ENCODE results near the gene RPS16. TPM values are rescaled to one million over a fixed set of nuclear protein-coding genes. Genes with fewer than 3 reads are reported as not detected.

RPS16 gene
- total and polyA plus RNA-seq, 9 of the 15 experiments (the other 6 are each of a cell fraction or from before 2014, with no cell fraction given), result 82.6 to 3,671 (median 2,204) TPM

- TF ChIP-seq E2F6 (IDR thresholded peaks at IDR 0.05; ENCODE audit: borderline replicate concordance in 1 of 2, extremely low read depth in 1 of 2, insufficient read depth in 1 of 2, insufficient read length in 1 of 2, low read depth in 1 of 2, low read length in 1 of 2, poor library complexity in 1 of 2, severe bottlenecking in 1 of 2), result peak in 1 of 2 experiments; percentile 74
- TF ChIP-seq RBFOX2 (IDR thresholded peaks at IDR 0.05; ENCODE audit: low read depth, low read length), result peak; percentile 92
- no peak for TF ChIP-seq ZNF253 (CRISPR knock-in tag; conservative IDR thresholded peaks at IDR 0.05)
- TF ChIP-seq SIX5 (IDR thresholded peaks at IDR 0.05; ENCODE audit: borderline replicate concordance in 1 of 2, insufficient read depth in 1 of 2, low read depth in 1 of 2, low read length in 2 of 2), result no peak
- no peak; a peak in 1 of 4 replicates for TF ChIP-seq ZNF318 (IDR thresholded peaks at IDR 0.05; ENCODE audit: borderline replicate concordance in 1 of 2, low read depth in 1 of 2)
- TF ChIP-seq THRB (CRISPR knock-in tag; conservative IDR thresholded peaks at IDR 0.05), result 0 out of 2 replicates have a peak, but pooled peaks have one; percentile 36
- TF ChIP-seq CBX1 (IDR thresholded peaks at IDR 0.05; ENCODE audit: low read depth), result peak; percentile 79
- TF ChIP-seq SRSF9 (IDR thresholded peaks at IDR 0.05; ENCODE audit: borderline replicate concordance, low read depth, low read length), result no peak
- no peak for TF ChIP-seq BRCA1 (IDR thresholded peaks at IDR 0.05)
- no peak for TF ChIP-seq BRCA1 (CRISPR knock-in tag; IDR thresholded peaks at IDR 0.05)
- no peak for TF ChIP-seq PTTG1 (tag; IDR thresholded peaks at IDR 0.05; ENCODE audit: low read depth)
- 0 out of 2 replicates have a peak, but pooled peaks have one; percentile 37 for TF ChIP-seq SMARCA4 (IDR thresholded peaks at IDR 0.05)
- TF ChIP-seq NFRKB (IDR thresholded peaks at IDR 0.05; ENCODE audit: low read depth), result no peak
- 0 out of 2 replicates have a peak, but pooled peaks have one; percentile 32 for TF ChIP-seq POLR2AphosphoS2 (IDR thresholded peaks at IDR 0.05; ENCODE audit: low read length)
- TF ChIP-seq STAG1 (CRISPR knock-in tag; IDR thresholded peaks at IDR 0.05; ENCODE audit: borderline replicate concordance), result no peak; the same call in 1 of the 2 replicates
- TF ChIP-seq MAFK (IDR thresholded peaks at IDR 0.05; ENCODE audit: low read length), result peak; percentile 31; the same call in 1 of the 2 replicates
Measured at GRCh38 chr19:39412100-39412866, 23.5 kb downstream of the RPS16 start, which contains the start of gene PLEKHG2 (continued).

Data from K562 (cell line).